ENCODE measurements around the gene RAMAC. TPM values are rescaled to one million over a fixed set of nuclear protein-coding genes. Genes with fewer than 3 reads are reported as not detected.

The RAMAC gene
- total and polyA plus RNA-seq, 2 of the 4 experiments (the other 2 are of a cell fraction), result 23.6 to 29.6 TPM

- no peak overlapping the region for H2AK5ac ChIP-seq (ENCODE audit: low read depth, low read length)
- BruUV-seq (replicated peaks), result no TSS peak
- H3K9ac ChIP-seq (ENCODE audit: low read depth, low read length), result no peak overlapping the region
- H2BK15ac ChIP-seq (ENCODE audit: low read depth, low read length), result no peak overlapping the region
- no peaks in the 10 kb centered on the region for H3K79me1 ChIP-seq (ENCODE audit: low read depth in 1 of 2, low read length in 2 of 2)
- H2AFZ ChIP-seq (replicated peaks; ENCODE audit: low read length, poor library complexity), result no peak overlapping the region
- in situ Hi-C loops (cut with MboI; ENCODE audit: low sequenced_read_pairs) (no loop called here), intact Hi-C loops (cut with micrococcal nuclease) (loop anchor here (10.0 kb wide), 1 partner anchor 104 kb away; no protein-coding TSS in a partner anchor), dilution Hi-C loops (cut with HindIII; ENCODE audit: low sequenced_read_pairs, unreplicated experiment) (no loop called here)
- H3K4me3 ChIP-seq (ENCODE audit: insufficient read depth, low read depth, low read length), result no peak overlapping the region
- H4K91ac ChIP-seq (ENCODE audit: insufficient read depth, low read depth, low read length), result no peak overlapping the region
- no peak overlapping the region for H3K56ac ChIP-seq (ENCODE audit: extremely low read depth, insufficient read depth, low read length)
- H2BK5ac ChIP-seq (ENCODE audit: low read depth, low read length, poor library complexity, severe bottlenecking), result no peak overlapping the region
- H3K4ac ChIP-seq (ENCODE audit: low read depth, low read length), result no peak overlapping the region
- DNase-seq (no peak), ATAC-seq (ENCODE audit: low read depth) (no peak)
- ChIA-PET POLR2A (ENCODE audit: unreplicated experiment) (no interaction called here), CTCF (no interaction called here)
- no peak overlapping the region for H4K5ac ChIP-seq (ENCODE audit: low read depth, low read length)
- no CpG with 5 or more reads among the region's 1 CpG for WGBS, 2 experiments (ENCODE audit: extremely low coverage in 2 of 2, insufficient read length in 1 of 2)
- H2AK9ac ChIP-seq (replicated peaks; ENCODE audit: low read depth, low read length, poor library complexity), result no peak overlapping the region
- H3K9me3 ChIP-seq (ENCODE audit: control insufficient read depth, insufficient read depth, low read length), result no peaks in the 10 kb centered on the region
- H2BK20ac ChIP-seq (ENCODE audit: low read depth, low read length), result no peak overlapping the region
- peaks cover 6% of the 10 kb centered on the region; the same call in 1 of the 2 replicates for H3K27me3 ChIP-seq (ENCODE audit: control insufficient read depth, insufficient read depth, low read length)
- H3K4me1 ChIP-seq (ENCODE audit: control insufficient read depth, insufficient read depth, low read length), result no peaks in the 10 kb centered on the region
- H3K14ac ChIP-seq (replicated peaks; ENCODE audit: low read depth, low read length), result no peak overlapping the region
- no peak for TF ChIP-seq POLR2A (IDR thresholded peaks at IDR 0.05; ENCODE audit: low read depth, low read length)
- TF ChIP-seq FOS (IDR thresholded peaks at IDR 0.05; ENCODE audit: low read depth, low read length), result no peak
- no peak overlapping the region for H3K4me2 ChIP-seq (ENCODE audit: low read depth, low read length)
- no peak overlapping the region for H4K8ac ChIP-seq (ENCODE audit: low read depth in 2 of 2, low read length in 2 of 2)
- no peak overlapping the region for H3K18ac ChIP-seq (ENCODE audit: low read depth, low read length)
- H2BK120ac ChIP-seq (ENCODE audit: low read depth, low read length), result no peak overlapping the region
- H4K20me1 ChIP-seq (ENCODE audit: insufficient read depth, low read length), result no peaks in the 10 kb centered on the region
- no peak overlapping the region for H3K27ac ChIP-seq (ENCODE audit: insufficient read depth, low read length)
- no peak overlapping the region for H3K23ac ChIP-seq (ENCODE audit: low read depth, low read length)
- H3K36me3 ChIP-seq (ENCODE audit: control insufficient read depth, insufficient read depth, low read length), result no peaks in the 10 kb centered on the region
- H3K9me1 ChIP-seq (ENCODE audit: insufficient read depth, low read length), result no peaks in the 10 kb centered on the region
Measured at GRCh38 chr15:82958638-82959037, 27.4 kb upstream of the RAMAC start.
